Neural progenitor cell (in vitro differentiated cells): ENCODE results near the gene CYYR1.

Experiments used
- CTCF ChIP-seq: fragments of 200-600 bp; sonication (generic); IDR thresholded peaks from 2 replicates; pipeline ENCODE4 v1.5.1; 2017; ENCODE audit warnings: antibody characterized with exemption, mild to moderate bottlenecking
- EZH2 ChIP-seq: fragments of 200-600 bp; sonication (generic); IDR thresholded peaks from 2 replicates; pipeline ENCODE4 v1.6.1; 2017; ENCODE audit warnings: antibody characterized with exemption, mild to moderate bottlenecking, moderate library complexity
- EZH2phosphoT487 ChIP-seq: fragments of 200-600 bp; sonication (generic); IDR thresholded peaks from 2 replicates; pipeline ENCODE4 v1.6.1; 2017; ENCODE audit warnings: antibody characterized with exemption

- TF ChIP-seq CTCF = no peak
- TF ChIP-seq EZH2 = no peak
- no peak for TF ChIP-seq EZH2phosphoT487
These were observed 18.5 kb upstream of the CYYR1 start for GRCh38 chr21:26591543-26591942.
